ENCODE results near the gene ADM2.

The ADM2 gene

DNA sequence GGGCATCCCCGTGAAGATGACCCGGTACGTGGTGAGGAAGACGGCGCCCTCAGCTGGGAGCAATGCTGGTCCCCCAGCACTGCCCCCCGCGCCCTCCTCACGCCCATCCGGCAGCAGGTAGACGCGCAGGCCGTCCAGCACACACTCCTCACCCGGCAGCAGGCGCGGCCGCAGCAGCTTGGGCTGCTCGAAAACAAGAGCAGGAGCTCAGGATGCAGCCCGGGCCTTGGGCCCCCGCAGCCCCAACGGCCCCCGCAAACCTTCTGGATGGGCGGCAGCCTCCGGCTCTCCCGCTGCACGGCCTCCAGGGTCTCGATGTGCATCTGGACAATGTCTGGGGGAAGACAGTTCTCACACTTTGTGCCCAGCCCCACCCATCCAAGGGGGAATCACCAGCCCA lies 19.8 kb upstream of the ADM2 start:
- no peak overlapping the region for H3K4me3 ChIP-seq (ENCODE audit: low read depth, low read length)
- no peak for DNase-seq (ENCODE audit: low read depth)
- TF ChIP-seq, protein P1, sequence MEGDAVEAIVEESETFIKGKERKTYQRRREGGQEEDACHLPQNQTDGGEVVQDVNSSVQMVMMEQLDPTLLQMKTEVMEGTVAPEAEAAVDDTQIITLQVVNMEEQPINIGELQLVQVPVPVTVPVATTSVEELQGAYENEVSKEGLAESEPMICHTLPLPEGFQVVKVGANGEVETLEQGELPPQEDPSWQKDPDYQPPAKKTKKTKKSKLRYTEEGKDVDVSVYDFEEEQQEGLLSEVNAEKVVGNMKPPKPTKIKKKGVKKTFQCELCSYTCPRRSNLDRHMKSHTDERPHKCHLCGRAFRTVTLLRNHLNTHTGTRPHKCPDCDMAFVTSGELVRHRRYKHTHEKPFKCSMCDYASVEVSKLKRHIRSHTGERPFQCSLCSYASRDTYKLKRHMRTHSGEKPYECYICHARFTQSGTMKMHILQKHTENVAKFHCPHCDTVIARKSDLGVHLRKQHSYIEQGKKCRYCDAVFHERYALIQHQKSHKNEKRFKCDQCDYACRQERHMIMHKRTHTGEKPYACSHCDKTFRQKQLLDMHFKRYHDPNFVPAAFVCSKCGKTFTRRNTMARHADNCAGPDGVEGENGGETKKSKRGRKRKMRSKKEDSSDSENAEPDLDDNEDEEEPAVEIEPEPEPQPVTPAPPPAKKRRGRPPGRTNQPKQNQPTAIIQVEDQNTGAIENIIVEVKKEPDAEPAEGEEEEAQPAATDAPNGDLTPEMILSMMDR (IDR thresholded peaks at IDR 0.05; ENCODE audit: low read depth, low read length, missing control alignments) = no peak
- in situ Hi-C loops (cut with HindIII; ENCODE audit: low sequenced_read_pairs) = no loop called here

DNA sequence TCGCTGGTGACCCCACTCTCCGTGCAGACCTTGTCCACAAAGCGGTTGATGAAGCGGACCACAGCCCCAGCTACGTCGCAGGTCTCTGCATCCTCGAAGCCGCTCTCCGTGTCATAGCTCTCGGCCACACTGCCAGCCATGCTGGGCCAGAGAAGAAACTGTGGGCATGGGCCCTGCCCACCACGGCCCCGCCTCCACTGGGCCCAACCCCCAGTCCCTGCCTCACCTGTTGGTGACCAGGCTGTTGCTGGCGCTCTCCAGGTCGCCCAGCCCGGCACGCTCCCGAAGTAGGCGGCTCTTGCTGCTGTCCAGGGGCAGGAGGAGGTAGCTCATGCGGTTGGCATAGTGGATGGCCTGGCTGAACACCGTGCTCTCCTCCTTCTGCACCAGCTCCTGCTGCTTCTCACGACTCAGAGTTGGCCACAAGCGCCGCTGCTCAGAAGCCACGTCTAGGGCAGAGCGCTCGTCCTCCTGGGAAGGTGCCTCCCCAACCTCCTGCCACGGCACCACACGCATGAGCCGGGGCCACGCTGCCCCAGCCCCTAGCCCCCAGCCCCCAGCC lies 19.3 kb upstream of the ADM2 start:
- in situ Hi-C loops (cut with HindIII; ENCODE audit: low sequenced_read_pairs) = no loop called here
- TF ChIP-seq, protein P1 (IDR thresholded peaks at IDR 0.05; ENCODE audit: low read depth, low read length, missing control alignments) = no peak
- H3K4me3 ChIP-seq (ENCODE audit: low read depth, low read length) = no peak overlapping the region
- no peak for DNase-seq (ENCODE audit: low read depth)

DNA sequence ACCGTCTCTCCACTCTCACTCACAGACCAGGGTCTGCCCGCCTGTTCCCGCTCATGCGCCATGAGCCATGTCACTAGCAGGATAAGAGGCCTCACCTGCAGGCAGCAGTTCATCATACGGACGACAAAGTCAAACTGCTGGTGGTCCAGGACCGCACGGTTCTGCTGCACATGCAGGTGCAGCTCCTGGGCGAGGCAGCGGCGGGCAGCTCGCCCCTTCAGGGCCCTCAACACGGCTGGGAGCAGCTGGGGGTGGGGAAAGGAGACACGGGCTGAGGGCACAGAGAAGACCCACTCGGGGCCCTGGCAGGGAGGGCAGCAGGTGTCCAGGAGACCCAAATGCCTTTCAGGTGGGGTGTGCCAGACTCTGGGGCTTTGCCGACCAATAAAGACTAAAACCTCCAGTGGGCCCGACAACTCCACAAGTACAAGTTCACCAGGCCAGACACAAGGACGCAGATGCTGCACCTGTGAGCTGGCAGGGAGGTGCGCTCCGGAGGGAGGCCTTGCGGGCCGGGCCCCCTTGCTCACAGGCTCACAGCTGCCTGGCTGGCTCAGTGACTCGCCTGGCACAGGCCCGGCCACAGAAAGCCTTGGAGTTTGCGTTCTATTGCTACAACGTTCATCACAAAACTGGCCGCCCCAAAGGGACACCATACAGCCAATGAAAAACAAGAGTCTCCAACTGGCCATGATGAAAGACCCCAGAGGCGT lies 18.0 kb upstream of the ADM2 start:
- TF ChIP-seq, protein P1 (IDR thresholded peaks at IDR 0.05; ENCODE audit: low read depth, low read length, missing control alignments) = no peak
- DNase-seq (ENCODE audit: low read depth) = no peak
- in situ Hi-C loops (cut with HindIII; ENCODE audit: low sequenced_read_pairs) = no loop called here
- no peak overlapping the region for H3K4me3 ChIP-seq (ENCODE audit: low read depth, low read length)

DNA sequence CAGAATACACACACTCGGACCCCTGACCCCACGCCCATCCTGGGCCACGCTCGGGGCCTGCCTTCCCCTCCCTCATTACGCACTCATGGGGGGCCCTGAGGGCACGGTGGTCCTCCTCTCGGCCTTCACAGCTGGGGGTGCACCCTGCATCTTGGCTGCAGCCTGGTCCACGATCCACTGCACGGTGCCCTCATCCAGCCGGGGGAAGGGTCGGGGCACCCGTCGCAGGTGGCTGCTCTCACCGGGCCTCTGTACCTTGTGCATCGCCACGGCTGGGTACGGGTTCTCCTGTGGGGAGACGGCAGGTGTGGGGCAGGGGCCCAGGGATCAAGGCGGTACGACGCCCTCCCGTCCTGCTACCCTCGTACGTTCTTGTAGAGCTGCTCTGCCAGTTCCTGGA lies 16.9 kb upstream of the ADM2 start:
- in situ Hi-C loops (cut with HindIII; ENCODE audit: low sequenced_read_pairs) = no loop called here
- TF ChIP-seq, protein P1 (IDR thresholded peaks at IDR 0.05; ENCODE audit: low read depth, low read length, missing control alignments) = no peak
- DNase-seq (ENCODE audit: low read depth) = no peak
- no peak overlapping the region for H3K4me3 ChIP-seq (ENCODE audit: low read depth, low read length)

DNA sequence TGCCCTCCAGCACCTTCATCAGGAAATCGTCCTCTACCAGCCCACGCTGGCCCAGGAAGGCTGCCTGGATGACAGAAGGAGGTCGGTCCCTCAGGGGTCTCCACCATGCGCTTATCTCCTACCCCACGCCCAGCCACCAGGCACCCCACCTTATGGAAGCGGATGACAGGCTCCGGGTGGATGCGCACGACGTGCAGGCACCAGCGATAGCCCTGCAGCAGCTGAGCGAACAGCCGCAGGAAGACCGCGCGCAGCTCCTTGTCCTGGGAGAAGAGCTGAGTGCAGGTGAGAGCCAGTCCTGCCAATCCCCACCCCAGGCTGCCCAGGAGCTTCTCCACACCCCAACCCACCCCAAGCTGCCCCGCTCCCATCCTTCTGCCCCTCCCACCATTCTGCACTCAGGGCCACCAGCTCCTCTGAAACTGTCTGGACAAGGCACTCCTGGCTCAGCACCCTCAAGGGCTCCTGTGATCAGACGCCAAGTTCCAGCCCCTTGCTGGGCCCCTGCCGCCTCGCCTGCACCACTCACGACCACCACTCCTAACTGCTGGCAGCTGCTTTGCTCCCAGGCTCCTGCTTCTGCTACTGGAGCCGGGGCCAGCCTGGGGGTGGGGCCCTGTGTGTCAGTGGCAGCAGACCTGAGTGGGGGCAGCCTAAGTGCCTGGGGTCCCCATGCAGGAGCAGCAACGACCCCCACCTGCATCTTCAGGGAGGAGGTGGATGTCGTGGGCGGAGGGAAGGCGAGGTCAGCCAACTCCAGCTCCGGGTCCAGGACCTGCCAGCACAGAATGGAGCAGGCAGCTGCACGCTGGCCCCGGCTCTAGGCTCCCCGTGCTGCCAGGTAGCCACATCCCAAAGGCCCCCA lies 16.0 kb upstream of the ADM2 start:
- in situ Hi-C loops (cut with HindIII; ENCODE audit: low sequenced_read_pairs) = no loop called here
- TF ChIP-seq, protein P1 (IDR thresholded peaks at IDR 0.05; ENCODE audit: low read depth, low read length, missing control alignments) = no peak
- no peak overlapping the region for H3K4me3 ChIP-seq (ENCODE audit: low read depth, low read length)
- no peak for DNase-seq (ENCODE audit: low read depth)

DNA sequence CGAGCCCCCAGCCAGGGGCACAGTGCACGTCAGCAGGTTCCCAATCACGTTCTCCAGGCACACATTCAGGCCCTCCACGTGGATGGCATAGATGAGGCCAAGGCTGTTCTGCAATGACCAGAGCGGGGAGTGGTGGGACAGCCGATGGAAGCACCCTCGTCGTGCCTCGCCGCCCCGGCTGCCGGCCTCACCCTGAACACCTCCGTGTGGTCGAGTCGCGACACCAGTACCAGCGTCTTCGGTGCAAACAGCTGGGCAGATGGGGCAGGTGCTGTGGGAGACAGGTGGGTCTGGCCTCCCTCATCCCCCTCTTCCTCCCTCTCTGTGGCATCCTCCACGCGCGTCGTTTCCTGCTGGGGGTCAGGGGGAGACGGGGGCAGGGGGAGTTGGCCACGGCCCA lies 14.0 kb upstream of the ADM2 start:
- no peak overlapping the region for H3K4me3 ChIP-seq (ENCODE audit: low read depth, low read length)
- in situ Hi-C loops (cut with HindIII; ENCODE audit: low sequenced_read_pairs) = no loop called here
- TF ChIP-seq, protein P1 (IDR thresholded peaks at IDR 0.05; ENCODE audit: low read depth, low read length, missing control alignments) = no peak
- no peak for DNase-seq (ENCODE audit: low read depth)

Measured in astrocyte of the cerebellum (primary cell).